Dendritic cell treated with granulocyte-macrophage colony-stimulating factor and Interleukin-4, amounts not matched to agents 40 ng/mL and 50 ng/mL, for 4 days (primary cell): ENCODE results near the gene COG3.

Source experiments
- H3K27ac Mint-ChIP-seq: one replicate; pipeline ENCODE4 v1.8.0; 2022; ENCODE audit warnings: mild to moderate bottlenecking, mixed read lengths
- H3K27me3 Mint-ChIP-seq: one replicate; pipeline ENCODE4 v1.8.0; 2022; ENCODE audit warnings: mild to moderate bottlenecking, mixed read lengths
- H3K36me3 Mint-ChIP-seq: one replicate; pipeline ENCODE4 v1.8.0; 2022; ENCODE audit warnings: low read depth, mixed read lengths
- H3K4me1 Mint-ChIP-seq: one replicate; pipeline ENCODE4 v1.8.0; 2022; ENCODE audit warnings: low read depth, mixed read lengths
- H3K4me3 Mint-ChIP-seq: one replicate; pipeline ENCODE4 v1.8.0; 2022; ENCODE audit warnings: mild to moderate bottlenecking, moderate library complexity, mixed read lengths
- H3K9me3 Mint-ChIP-seq: one replicate; pipeline ENCODE4 v1.8.0; 2022; ENCODE audit warnings: mixed read lengths
- intact Hi-C: fragments of 100-400 bp; cut with micrococcal nuclease; formaldehyde crosslinking; loops from one replicate; pipeline ENCODE4 v1.15.0; 2022

Gene COG3

GRCh38 chr13:45536224-45536623, 71.5 kb downstream of the COG3 start:
- Mint-ChIP-seq H3K36me3 (peaks cover 52% of the 10 kb centered on the region), H3K9me3 (no peaks in the 10 kb centered on the region), H3K27ac (no peak overlapping the region), H3K4me3 (no peak overlapping the region), H3K4me1 (no peaks in the 10 kb centered on the region), H3K27me3 (no peaks in the 10 kb centered on the region)
- intact Hi-C loops: no loop called here

GRCh38 chr13:45537516-45537915, 72.8 kb downstream of the COG3 start:
- intact Hi-C loops: no loop called here
- Mint-ChIP-seq H3K36me3 (peaks cover 42% of the 10 kb centered on the region), H3K27me3 (no peaks in the 10 kb centered on the region), H3K4me1 (no peaks in the 10 kb centered on the region), H3K9me3 (no peaks in the 10 kb centered on the region), H3K4me3 (no peak overlapping the region), H3K27ac (no peak overlapping the region)

- intact Hi-C loops: no loop called here
- Mint-ChIP-seq H3K36me3 (peaks cover 33% of the 10 kb centered on the region), H3K4me3 (no peak overlapping the region), H3K27ac (no peak overlapping the region), H3K9me3 (no peaks in the 10 kb centered on the region), H3K4me1 (no peaks in the 10 kb centered on the region), H3K27me3 (no peaks in the 10 kb centered on the region)
Observed at GRCh38 chr13:45538382-45538781, 73.6 kb downstream of the COG3 start.

GRCh38 chr13:45540195-45540594, 75.5 kb downstream of the COG3 start:
- no peak overlapping the region for H3K27ac Mint-ChIP-seq
- no peaks in the 10 kb centered on the region for H3K9me3 Mint-ChIP-seq
- H3K4me1 Mint-ChIP-seq: no peaks in the 10 kb centered on the region
- intact Hi-C loops: no loop called here
- peaks cover 15% of the 10 kb centered on the region for H3K36me3 Mint-ChIP-seq
- no peaks in the 10 kb centered on the region for H3K27me3 Mint-ChIP-seq
- no peak overlapping the region for H3K4me3 Mint-ChIP-seq

GRCh38 chr13:45540864-45541263, 76.1 kb downstream of the COG3 start:
- intact Hi-C loops: no loop called here
- H3K4me3 Mint-ChIP-seq: no peak overlapping the region
- no peaks in the 10 kb centered on the region for H3K27me3 Mint-ChIP-seq
- peaks cover 2% of the 10 kb centered on the region for H3K4me1 Mint-ChIP-seq
- no peaks in the 10 kb centered on the region for H3K9me3 Mint-ChIP-seq
- no peak overlapping the region for H3K27ac Mint-ChIP-seq
- peaks cover 8% of the 10 kb centered on the region for H3K36me3 Mint-ChIP-seq

GRCh38 chr13:45541806-45542205, 77.1 kb downstream of the COG3 start:
- H3K9me3 Mint-ChIP-seq: no peaks in the 10 kb centered on the region
- H3K4me3 Mint-ChIP-seq: no peak overlapping the region
- peaks cover 10% of the 10 kb centered on the region for H3K4me1 Mint-ChIP-seq
- no peak overlapping the region for H3K27ac Mint-ChIP-seq
- H3K36me3 Mint-ChIP-seq: peaks cover 5% of the 10 kb centered on the region
- no peaks in the 10 kb centered on the region for H3K27me3 Mint-ChIP-seq
- intact Hi-C loops: no loop called here

- no peaks in the 10 kb centered on the region for H3K9me3 Mint-ChIP-seq
- peaks cover 10% of the 10 kb centered on the region for H3K4me1 Mint-ChIP-seq
- no peaks in the 10 kb centered on the region for H3K36me3 Mint-ChIP-seq
- no peaks in the 10 kb centered on the region for H3K27me3 Mint-ChIP-seq
- H3K27ac Mint-ChIP-seq: no peak overlapping the region
- no peak overlapping the region for H3K4me3 Mint-ChIP-seq
- intact Hi-C loops: no loop called here
Observed at GRCh38 chr13:45542391-45542790, 77.7 kb downstream of the COG3 start.

- Mint-ChIP-seq H3K4me3 (no peak overlapping the region), H3K27me3 (no peaks in the 10 kb centered on the region), H3K4me1 (peaks cover 10% of the 10 kb centered on the region), H3K9me3 (no peaks in the 10 kb centered on the region), H3K27ac (no peak overlapping the region), H3K36me3 (no peaks in the 10 kb centered on the region)
- intact Hi-C loops: no loop called here
Observed at GRCh38 chr13:45542878-45543277, 78.1 kb downstream of the COG3 start.

GRCh38 chr13:45544520-45544919, 79.8 kb downstream of the COG3 start:
- H3K4me3 Mint-ChIP-seq: no peak overlapping the region
- H3K27me3 Mint-ChIP-seq: peaks cover 2% of the 10 kb centered on the region
- H3K27ac Mint-ChIP-seq: no peak overlapping the region
- no peaks in the 10 kb centered on the region for H3K36me3 Mint-ChIP-seq
- intact Hi-C loops: no loop called here
- H3K9me3 Mint-ChIP-seq: no peaks in the 10 kb centered on the region
- peaks cover 10% of the 10 kb centered on the region for H3K4me1 Mint-ChIP-seq

GRCh38 chr13:45545686-45546409, 81.1 kb downstream of the COG3 start:
- Mint-ChIP-seq H3K4me3 (no peak overlapping the region), H3K36me3 (no peaks in the 10 kb centered on the region), H3K4me1 (peaks cover 10% of the 10 kb centered on the region), H3K27ac (no peak overlapping the region), H3K27me3 (peaks cover 2% of the 10 kb centered on the region), H3K9me3 (no peaks in the 10 kb centered on the region)
- intact Hi-C loops: no loop called here

GRCh38 chr13:45546410-45546765, 81.6 kb downstream of the COG3 start:
- Mint-ChIP-seq H3K9me3 (no peaks in the 10 kb centered on the region), H3K27ac (no peak overlapping the region), H3K27me3 (peaks cover 2% of the 10 kb centered on the region), H3K36me3 (no peaks in the 10 kb centered on the region), H3K4me3 (no peak overlapping the region), H3K4me1 (peaks cover 10% of the 10 kb centered on the region)
- intact Hi-C loops: no loop called here

GRCh38 chr13:45548281-45548680, 83.5 kb downstream of the COG3 start:
- Mint-ChIP-seq H3K4me3 (no peak overlapping the region), H3K4me1 (peaks cover 10% of the 10 kb centered on the region), H3K27me3 (peaks cover 4% of the 10 kb centered on the region), H3K27ac (no peak overlapping the region), H3K9me3 (no peaks in the 10 kb centered on the region), H3K36me3 (no peaks in the 10 kb centered on the region)
- intact Hi-C loops: no loop called here

GRCh38 chr13:45554604-45555109, 89.9 kb downstream of the COG3 start:
- peaks cover 3% of the 10 kb centered on the region for H3K27me3 Mint-ChIP-seq
- H3K27ac Mint-ChIP-seq: no peak overlapping the region
- intact Hi-C loops: no loop called here
- H3K4me1 Mint-ChIP-seq: no peaks in the 10 kb centered on the region
- no peaks in the 10 kb centered on the region for H3K36me3 Mint-ChIP-seq
- H3K9me3 Mint-ChIP-seq: peaks cover 5% of the 10 kb centered on the region
- H3K4me3 Mint-ChIP-seq: no peak overlapping the region

GRCh38 chr13:45564133-45564776, 99.5 kb downstream of the COG3 start:
- Mint-ChIP-seq H3K4me3 (no peak overlapping the region), H3K4me1 (no peaks in the 10 kb centered on the region), H3K9me3 (no peaks in the 10 kb centered on the region), H3K27me3 (no peaks in the 10 kb centered on the region), H3K27ac (no peak overlapping the region), H3K36me3 (no peaks in the 10 kb centered on the region)
- intact Hi-C loops: no loop called here

- no peaks in the 10 kb centered on the region for H3K36me3 Mint-ChIP-seq
- H3K27me3 Mint-ChIP-seq: no peaks in the 10 kb centered on the region
- intact Hi-C loops: no loop called here
- H3K9me3 Mint-ChIP-seq: no peaks in the 10 kb centered on the region
- no peak overlapping the region for H3K4me3 Mint-ChIP-seq
- H3K4me1 Mint-ChIP-seq: no peaks in the 10 kb centered on the region
- no peak overlapping the region for H3K27ac Mint-ChIP-seq
Observed at GRCh38 chr13:45565331-45565730, 100.6 kb downstream of the COG3 start.
